Measurements from ENCODE around the gene TAF1B. TPM values are rescaled to one million over a fixed set of nuclear protein-coding genes. Genes with fewer than 3 reads are reported as not detected.

Gene TAF1B
- total RNA-seq, 3 donors from 2014 or later, result 9.4 to 14.1 (median 13.2) TPM

DNA sequence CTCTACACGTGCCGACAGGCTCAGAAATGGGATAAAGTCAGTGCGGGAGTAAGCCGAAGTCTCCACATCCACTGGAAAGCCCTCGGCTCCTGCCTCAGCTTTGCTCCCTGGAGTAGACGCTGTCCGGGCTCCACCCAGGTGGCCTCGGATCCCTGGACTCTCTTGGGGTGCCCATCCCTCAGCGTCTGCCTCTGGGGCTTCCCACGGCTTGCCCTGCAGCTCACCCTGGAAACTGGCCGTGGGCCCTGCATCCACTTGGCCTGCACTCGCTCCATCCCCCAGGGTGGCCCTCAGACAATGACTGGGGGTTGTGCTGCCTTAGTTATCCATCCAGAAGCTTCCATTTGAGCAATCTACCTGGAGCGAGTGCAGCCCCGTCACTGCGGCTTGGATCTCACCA lies 36.2 kb upstream of the TAF1B start:
- Histone ChIP-seq H3K36me3 (ENCODE audit: low read depth) (no peaks in the 10 kb centered on the region), H3K4me1 (ENCODE audit: low read depth) (peaks cover 20% of the 10 kb centered on the region), H3K4me3 (no peak overlapping the region), H3K9me3 (no peaks in the 10 kb centered on the region)
- TF ChIP-seq, protein P1, sequence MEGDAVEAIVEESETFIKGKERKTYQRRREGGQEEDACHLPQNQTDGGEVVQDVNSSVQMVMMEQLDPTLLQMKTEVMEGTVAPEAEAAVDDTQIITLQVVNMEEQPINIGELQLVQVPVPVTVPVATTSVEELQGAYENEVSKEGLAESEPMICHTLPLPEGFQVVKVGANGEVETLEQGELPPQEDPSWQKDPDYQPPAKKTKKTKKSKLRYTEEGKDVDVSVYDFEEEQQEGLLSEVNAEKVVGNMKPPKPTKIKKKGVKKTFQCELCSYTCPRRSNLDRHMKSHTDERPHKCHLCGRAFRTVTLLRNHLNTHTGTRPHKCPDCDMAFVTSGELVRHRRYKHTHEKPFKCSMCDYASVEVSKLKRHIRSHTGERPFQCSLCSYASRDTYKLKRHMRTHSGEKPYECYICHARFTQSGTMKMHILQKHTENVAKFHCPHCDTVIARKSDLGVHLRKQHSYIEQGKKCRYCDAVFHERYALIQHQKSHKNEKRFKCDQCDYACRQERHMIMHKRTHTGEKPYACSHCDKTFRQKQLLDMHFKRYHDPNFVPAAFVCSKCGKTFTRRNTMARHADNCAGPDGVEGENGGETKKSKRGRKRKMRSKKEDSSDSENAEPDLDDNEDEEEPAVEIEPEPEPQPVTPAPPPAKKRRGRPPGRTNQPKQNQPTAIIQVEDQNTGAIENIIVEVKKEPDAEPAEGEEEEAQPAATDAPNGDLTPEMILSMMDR (IDR thresholded peaks at IDR 0.05), result no peak
- DNase-seq (no peak), ATAC-seq (no peak)
- intact Hi-C loops (cut with DNase I, micrococcal nuclease), result no loop called here

DNA sequence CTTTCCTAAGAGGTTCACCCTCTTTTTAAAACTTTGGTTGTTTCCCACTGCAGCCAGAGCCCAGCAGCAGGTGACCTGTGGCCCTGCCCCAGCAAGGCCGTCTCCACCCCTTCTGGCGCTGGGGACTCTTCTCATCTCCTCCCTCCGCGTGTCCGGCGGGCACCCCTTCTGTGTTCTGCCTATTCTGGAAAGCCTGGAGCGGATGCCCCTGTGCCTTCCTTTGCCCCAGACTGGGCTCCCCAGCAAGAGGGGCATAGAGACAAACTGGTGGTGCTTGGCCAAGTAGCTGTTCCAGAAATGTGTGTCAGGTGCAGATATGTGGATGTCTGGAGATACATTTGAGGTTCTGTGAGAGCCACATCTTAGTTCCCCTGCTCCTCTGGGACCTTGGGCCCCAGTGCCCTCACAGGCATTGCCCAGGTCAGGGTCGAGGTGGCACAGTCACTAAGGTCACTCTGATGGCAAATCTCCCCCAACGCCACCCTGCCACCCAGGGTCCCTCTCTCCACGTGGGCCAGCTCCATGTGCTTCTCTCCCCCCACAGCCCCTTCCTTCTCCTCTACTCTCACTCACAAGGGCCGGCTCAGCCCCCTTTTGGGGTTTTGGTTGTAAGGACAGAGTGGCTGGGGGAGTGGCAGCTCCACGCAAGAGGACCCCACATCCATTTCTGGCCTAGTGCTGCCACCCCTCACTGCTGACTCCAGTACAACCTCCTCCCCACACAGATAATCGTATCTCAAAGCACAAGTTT lies 35.5 kb upstream of the TAF1B start:
- intact Hi-C loops (cut with DNase I, micrococcal nuclease), result no loop called here

DNA sequence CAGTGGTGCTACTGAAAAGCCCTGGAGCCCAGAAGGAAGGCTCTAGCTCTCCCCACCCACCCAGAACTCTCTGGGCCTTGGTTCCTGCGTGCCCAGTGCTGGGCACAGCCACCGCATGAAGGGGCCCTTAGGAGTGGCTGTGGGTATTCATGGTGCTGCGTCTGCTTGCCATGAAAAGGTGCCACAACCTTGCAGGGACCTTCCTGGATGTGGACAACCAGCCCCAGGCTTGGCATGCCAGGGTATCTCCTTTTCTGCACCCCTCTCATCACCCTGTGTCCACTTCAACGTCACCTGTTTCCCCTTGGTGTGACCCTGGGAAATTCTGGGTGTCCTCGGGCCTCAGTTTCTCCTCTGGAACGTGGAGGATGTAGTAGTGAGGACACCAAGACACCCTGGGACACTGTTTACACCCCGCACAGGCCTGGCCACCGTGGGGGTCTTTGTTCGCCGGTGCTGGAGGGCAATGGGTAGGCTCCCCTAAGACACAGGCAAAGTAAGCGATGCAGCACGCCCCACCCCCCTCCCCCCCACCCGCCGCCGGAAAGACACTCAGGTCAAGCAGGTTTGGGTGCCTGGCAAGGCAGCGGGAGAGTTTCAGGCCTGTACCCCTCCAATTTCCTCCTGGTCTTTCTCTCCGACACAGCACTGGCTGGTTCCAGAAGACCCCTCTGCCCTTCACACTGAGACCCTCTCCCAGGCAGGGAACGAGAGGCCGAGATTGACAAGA lies 34.8 kb upstream of the TAF1B start:
- intact Hi-C loops (cut with DNase I, micrococcal nuclease), result no loop called here
- Histone ChIP-seq H3K9me3 (no peaks in the 10 kb centered on the region), H3K36me3 (ENCODE audit: low read depth) (no peaks in the 10 kb centered on the region), H3K4me1 (ENCODE audit: low read depth) (peaks cover 12% of the 10 kb centered on the region), H3K4me3 (no peak overlapping the region)
- ATAC-seq (peak; percentile 3), DNase-seq (no peak)
- TF ChIP-seq, protein P1 (IDR thresholded peaks at IDR 0.05), result no peak

More for the DNA sequence above, 35.5 kb upstream of the TAF1B start:
- Histone ChIP-seq H3K36me3 (ENCODE audit: low read depth) (no peaks in the 10 kb centered on the region), H3K9me3 (no peaks in the 10 kb centered on the region), H3K4me3 (no peak overlapping the region), H3K4me1 (ENCODE audit: low read depth) (peaks cover 17% of the 10 kb centered on the region)
- no peak for ATAC-seq
- DNase-seq, result no peak
- TF ChIP-seq, protein P1 (IDR thresholded peaks at IDR 0.05), result no peak

DNA sequence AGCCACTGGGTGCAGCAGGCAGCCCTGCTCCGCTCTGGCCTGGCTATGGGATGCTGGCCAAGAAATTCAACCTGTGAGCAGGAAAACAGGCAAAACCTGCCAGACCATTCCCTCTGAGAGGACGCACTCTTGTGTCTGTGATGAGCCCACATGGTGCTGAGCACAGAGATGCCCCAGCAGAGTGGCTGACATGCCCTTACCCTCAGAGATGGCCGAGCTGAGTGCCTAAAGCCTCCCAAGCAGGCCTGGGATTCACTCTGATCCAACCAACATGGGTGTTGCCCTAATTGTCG lies 34.3 kb upstream of the TAF1B start:
- Histone ChIP-seq H3K4me3 (no peak overlapping the region), H3K9me3 (no peaks in the 10 kb centered on the region), H3K4me1 (ENCODE audit: low read depth) (peaks cover 12% of the 10 kb centered on the region), H3K36me3 (ENCODE audit: low read depth) (no peaks in the 10 kb centered on the region)
- DNase-seq (peak in 1 of 3 donors; percentile 73), ATAC-seq (peak; percentile 62)
- intact Hi-C loops (cut with DNase I, micrococcal nuclease), result no loop called here
- TF ChIP-seq, protein P1 (IDR thresholded peaks at IDR 0.05), result no peak

DNA sequence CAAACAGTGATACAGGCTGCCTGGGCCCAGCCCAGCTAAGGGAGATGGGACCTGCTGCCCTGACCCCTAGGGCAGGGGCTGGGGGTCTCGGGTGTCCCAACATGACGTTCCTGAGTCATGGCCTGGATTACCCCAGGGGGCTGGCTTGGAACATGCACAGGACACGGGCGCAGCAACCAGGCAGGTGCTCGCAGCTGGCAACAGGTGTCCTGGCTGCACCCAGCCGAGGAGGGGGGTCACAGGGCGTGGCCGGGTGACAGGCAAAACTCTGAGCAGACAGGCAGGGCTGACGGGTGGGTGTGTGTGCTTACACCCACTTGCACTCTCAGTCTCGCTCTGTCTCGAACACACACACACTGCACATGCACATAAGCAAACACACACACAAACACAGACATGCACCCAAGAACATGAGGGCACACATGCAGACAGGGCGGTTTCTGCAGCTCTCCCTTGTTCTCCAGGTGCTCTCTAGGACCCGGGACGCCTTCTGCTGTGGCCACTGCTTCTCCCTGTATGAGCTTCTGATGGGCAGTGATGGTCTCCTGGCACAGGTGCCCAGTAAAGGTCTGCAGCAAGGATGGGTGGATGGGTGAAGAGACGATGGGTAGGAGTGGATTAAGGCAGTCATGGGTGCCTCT lies 33.7 kb upstream of the TAF1B start:
- Histone ChIP-seq H3K9me3 (no peaks in the 10 kb centered on the region), H3K4me3 (no peak overlapping the region), H3K4me1 (ENCODE audit: low read depth) (peaks cover 12% of the 10 kb centered on the region), H3K36me3 (ENCODE audit: low read depth) (no peaks in the 10 kb centered on the region)
- ATAC-seq (peak; percentile 76), DNase-seq (peak; percentile 68 to 77 (median 70))
- intact Hi-C loops (cut with DNase I, micrococcal nuclease), result loop anchor here (5.0 to 10.0 kb wide), 2 partner anchors 243 to 245 kb away; no protein-coding TSS in a partner anchor
- TF ChIP-seq, protein P1 (IDR thresholded peaks at IDR 0.05), result no peak
